Adrenal gland (tissue), 12 donors: ENCODE results near the gene PPIL1. TPM values are rescaled to one million over a fixed set of nuclear protein-coding genes. Genes with fewer than 3 reads are reported as not detected.

Source experiments
- DNase-seq, 7 donors: peaks; one replicate each; pipeline ENCODE4 v3.0.0-alpha.2; 2019 to 2020
- H3K27ac ChIP-seq, 5 donors: fragments of 200-600 bp; sonication (generic) in 4 of 5; 1 replicate in 3 of 5; 2 replicates in 2 of 5; pipeline versions ENCODE4 v1.5.1 to v1.8.0; 2016 to 2020; ENCODE audit warnings: mild to moderate bottlenecking in 1 of 5
- H3K27me3 ChIP-seq: fragments of 200-600 bp; 2 replicates; pipeline ENCODE4 v1.8.0; 2021
- H3K36me3 ChIP-seq, 2 donors: fragments of 200-600 bp; replicated peaks in 1 of 2; 1 replicate in 1 of 2; 2 replicates in 1 of 2; pipeline versions ENCODE4 v1.5.1 to v1.8.0; 2018 to 2022
- H3K4me1 ChIP-seq, 2 donors: fragments of 200-600 bp; replicated peaks in 1 of 2; 1 replicate in 1 of 2; 2 replicates in 1 of 2; pipeline versions ENCODE4 v1.5.1 to v1.8.0; 2018 to 2021
- H3K4me3 ChIP-seq, 4 donors: fragments of 200-600 bp; sonication (generic) in 3 of 4; one replicate each; pipeline ENCODE4 v1.5.1; 2016 to 2018
- H3K9me3 ChIP-seq, 3 donors: fragments of 200-600 bp; sonication (generic) in 1 of 3; replicated peaks in 1 of 3; 1 replicate in 2 of 3; 2 replicates in 1 of 3; pipeline versions ENCODE4 v1.5.1 to v1.8.0; 2016 to 2021
- POLR2A ChIP-seq, 2 donors: fragments of 450-650 bp; IDR thresholded peaks; one replicate each; pipeline ENCODE4 v1.6.1; 2017; ENCODE audit warnings: antibody characterized with exemption in 2 of 2, mild to moderate bottlenecking in 2 of 2, moderate library complexity in 1 of 2
- WGBS, 4 donors: extraction: QIAGEN DNeasy Blood & Tissue Kit in 2 of 4; methylation state at CpG; one replicate each; pipeline versions ENCODE4 v1.1.5 to v1.1.7; 2013 to 2017; 5-methylcytosine and 5-hydroxymethylcytosine counted together
- intact Hi-C, 2 donors: fragments of 100-400 bp; cut with DNase I; formaldehyde crosslinking; loops; one replicate each; pipeline versions ENCODE4 v1.14.1 to v1.15.0; 2022 to 2023
- polyA plus RNA-seq, 3 donors: library from polyadenylated mRNA; stranded (reverse); fragments of 200-250 nt in 2 of 3; fragments of 350-450 nt in 1 of 3; fragmentation: Illumina TruSeq in 1 of 3; extraction: RNeasy Lipid Tissue Mini Kit (QIAGEN cat#74804) in 1 of 3; gene quantifications; one replicate each; pipeline ENCODE4 v1.2.3, GENCODE V29; 2013 to 2014
- total RNA-seq, 9 donors: library from RNA; depleted of rRNA in 4 of 9; stranded (reverse); fragments of >200 nt in 4 of 9; fragments of 120-200 nt in 1 of 9; fragmentation: NEBNext Ultra II Directional in 1 of 9; extraction: Animal tissue kit (Norgen Biotek cat#: 25700) in 1 of 9; gene quantifications; one replicate each; pipeline versions ENCODE4 v1.1.0 to v1.2.4, GENCODE V29; 2013 to 2023
- TF ChIP-seq, protein P1 (sequence below), 6 experiments: fragments of 450-650 bp in 4 of 6; fragments of 200-600 bp in 2 of 6; sonication (generic) in 1 of 6; IDR thresholded peaks; 1 replicate in 5 of 6; 2 replicates in 1 of 6; pipeline versions ENCODE4 v1.5.1 to v1.8.0; 2016 to 2021; ENCODE audit warnings: antibody characterized with exemption in 6 of 6, mild to moderate bottlenecking in 2 of 6, moderate library complexity in 1 of 6
- donor health status: healthy with polysubstance abuse.
- donor health status: Bipolar disorder and iron deficiency.
- donor health status: DM: yes; HTN: yes; CAD: no.
- donor health status: DM: no; HTN: no; CAD: no.
- donor health status: DM: no; HTN: no; CAD: no.
- donor health status: DM: yes; HTN: yes; CAD: no.

Gene PPIL1
- total and polyA plus RNA-seq, 12 donors, result 8.2 to 138 (median 49.9) TPM

DNA sequence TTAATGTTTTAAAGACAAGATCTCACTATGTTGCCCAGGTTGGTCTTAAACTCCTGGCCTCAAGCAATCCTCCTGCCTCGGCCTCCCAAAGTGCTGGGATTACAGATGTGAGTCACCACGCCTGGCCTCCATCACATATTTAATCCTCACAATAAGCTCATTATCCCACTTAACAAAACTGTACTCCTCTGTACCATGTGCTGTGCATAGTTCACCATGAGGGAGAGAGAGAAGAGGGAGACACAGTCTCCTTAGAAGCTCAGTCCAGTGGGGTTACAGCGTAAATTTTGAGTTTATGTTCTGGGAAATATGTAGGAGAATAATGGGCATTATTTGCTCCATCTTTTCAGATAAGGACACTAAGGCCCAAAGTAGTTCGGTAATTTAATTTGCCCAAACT, 27.5 kb downstream of the PPIL1 start:
- WGBS, 4 donors, result 93 to 99% (median 95%) methylated on average over 4 of the region's 4 CpGs

GRCh38 chr6:36845233-36845632, 29.4 kb downstream of the PPIL1 start:
- Histone ChIP-seq H3K27me3 (no peaks in the 10 kb centered on the region), H3K27ac (no peak overlapping the region), H3K4me3 (no peak overlapping the region), H3K36me3 (no peaks in the 10 kb centered on the region), H3K9me3 (no peaks in the 10 kb centered on the region), H3K4me1 (peaks cover 6 to 26% of the 10 kb centered on the region in 2 donors)
- intact Hi-C loops, result loop anchor here in 1 of 2 donors (5.0 kb wide), 1 partner anchor 78 kb away; no protein-coding TSS in a partner anchor
- WGBS, 4 donors, result 73 to 99% (median 79%) methylated on average over 3 to 4 of the region's 4 CpGs
- TF ChIP-seq POLR2A (IDR thresholded peaks at IDR 0.05), result no peak
- TF ChIP-seq, protein P1, sequence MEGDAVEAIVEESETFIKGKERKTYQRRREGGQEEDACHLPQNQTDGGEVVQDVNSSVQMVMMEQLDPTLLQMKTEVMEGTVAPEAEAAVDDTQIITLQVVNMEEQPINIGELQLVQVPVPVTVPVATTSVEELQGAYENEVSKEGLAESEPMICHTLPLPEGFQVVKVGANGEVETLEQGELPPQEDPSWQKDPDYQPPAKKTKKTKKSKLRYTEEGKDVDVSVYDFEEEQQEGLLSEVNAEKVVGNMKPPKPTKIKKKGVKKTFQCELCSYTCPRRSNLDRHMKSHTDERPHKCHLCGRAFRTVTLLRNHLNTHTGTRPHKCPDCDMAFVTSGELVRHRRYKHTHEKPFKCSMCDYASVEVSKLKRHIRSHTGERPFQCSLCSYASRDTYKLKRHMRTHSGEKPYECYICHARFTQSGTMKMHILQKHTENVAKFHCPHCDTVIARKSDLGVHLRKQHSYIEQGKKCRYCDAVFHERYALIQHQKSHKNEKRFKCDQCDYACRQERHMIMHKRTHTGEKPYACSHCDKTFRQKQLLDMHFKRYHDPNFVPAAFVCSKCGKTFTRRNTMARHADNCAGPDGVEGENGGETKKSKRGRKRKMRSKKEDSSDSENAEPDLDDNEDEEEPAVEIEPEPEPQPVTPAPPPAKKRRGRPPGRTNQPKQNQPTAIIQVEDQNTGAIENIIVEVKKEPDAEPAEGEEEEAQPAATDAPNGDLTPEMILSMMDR (IDR thresholded peaks at IDR 0.05), result no peak
- DNase-seq, result no peak

More for the DNA sequence above, 27.5 kb downstream of the PPIL1 start:
- H3K4me3 ChIP-seq, result no peak overlapping the region
- TF ChIP-seq POLR2A (IDR thresholded peaks at IDR 0.05), result no peak
- TF ChIP-seq, protein P1 (IDR thresholded peaks at IDR 0.05), result no peak
- H3K27ac ChIP-seq, result no peak overlapping the region
- H3K36me3 ChIP-seq, result no peaks in the 10 kb centered on the region
- intact Hi-C loops, result loop anchor here in 1 of 2 donors (5.0 kb wide), 1 partner anchor 80 kb away; no protein-coding TSS in a partner anchor
- no peaks in the 10 kb centered on the region for H3K27me3 ChIP-seq
- no peak for DNase-seq
- peaks cover 0 to 18% of the 10 kb centered on the region in 2 donors for H3K4me1 ChIP-seq
- H3K9me3 ChIP-seq, result no peaks in the 10 kb centered on the region

- H3K4me1 ChIP-seq, result peaks cover 11 to 23% of the 10 kb centered on the region in 2 donors
- WGBS, 4 donors, result 76 to 81% (median 80%) methylated on average over 19 of the region's 19 CpGs
- no peaks in the 10 kb centered on the region for H3K36me3 ChIP-seq
- H3K4me3 ChIP-seq, result no peak overlapping the region
- no peak overlapping the region for H3K27ac ChIP-seq
- TF ChIP-seq, protein P1 (IDR thresholded peaks at IDR 0.05), result no peak
- TF ChIP-seq POLR2A (IDR thresholded peaks at IDR 0.05), result no peak
- intact Hi-C loops, result loop anchor here in 1 of 2 donors (5.0 kb wide), 1 partner anchor 77 kb away; no protein-coding TSS in a partner anchor
- no peak for DNase-seq
- H3K27me3 ChIP-seq, result no peaks in the 10 kb centered on the region
- H3K9me3 ChIP-seq, result no peaks in the 10 kb centered on the region
Observed at GRCh38 chr6:36844232-36845170, 30.1 kb downstream of the PPIL1 start.

- intact Hi-C loops, result no loop called here
- no peak for TF ChIP-seq POLR2A (IDR thresholded peaks at IDR 0.05)
- TF ChIP-seq, protein P1 (IDR thresholded peaks at IDR 0.05), result no peak
- DNase-seq, result no peak
- 92 to 100% (median 98%) methylated on average over 4 of the region's 4 CpGs for WGBS, 4 donors
- Histone ChIP-seq H3K4me1 (peaks cover 15 to 18% of the 10 kb centered on the region in 2 donors), H3K36me3 (no peaks in the 10 kb centered on the region), H3K27ac (no peak overlapping the region), H3K27me3 (no peaks in the 10 kb centered on the region), H3K4me3 (no peak overlapping the region), H3K9me3 (no peaks in the 10 kb centered on the region)
Observed at GRCh38 chr6:36843170-36843569, 31.4 kb downstream of the PPIL1 start.
